ENCODE data around the gene PIMREG. TPM values are rescaled to one million over a fixed set of nuclear protein-coding genes. Genes with fewer than 3 reads are reported as not detected.

The PIMREG gene
- total and polyA plus RNA-seq, 2 experiments from 2014 or later: 3.9 to 11.8 TPM

GRCh38 chr17:6442775-6443174, 1.5 kb upstream of the PIMREG start:
- H3K9me3 ChIP-seq (ENCODE audit: low read depth): no peaks in the 10 kb centered on the region
- H3K27ac ChIP-seq: peak overlapping the region; percentile 85
- no peak for TF ChIP-seq CTCF (IDR thresholded peaks at IDR 0.05; ENCODE audit: poor library complexity)
- TF ChIP-seq EZH2phosphoT487 (IDR thresholded peaks at IDR 0.05; ENCODE audit: low read depth, severe bottlenecking, unreplicated experiment): no peak
- TF ChIP-seq EZH2 (IDR thresholded peaks at IDR 0.05; ENCODE audit: borderline replicate concordance): no peak
- peak overlapping the region; percentile 91 for H3K4me2 ChIP-seq
- H3K4me3 ChIP-seq: no peak overlapping the region
- no peaks in the 10 kb centered on the region for H3K9me2 ChIP-seq (replicated peaks; ENCODE audit: insufficient read depth)
- peak overlapping the region; percentile 87 for H2AFZ ChIP-seq
- no peak for DNase-seq (ENCODE audit: low spot score)
- no peaks in the 10 kb centered on the region for H3K79me2 ChIP-seq
- no peaks in the 10 kb centered on the region for H3K4me1 ChIP-seq (ENCODE audit: insufficient read depth)
- no peaks in the 10 kb centered on the region for H3K27me3 ChIP-seq
- H3K36me3 ChIP-seq (replicated peaks; ENCODE audit: insufficient read depth, low read depth): no peaks in the 10 kb centered on the region
- 65% methylated on average over 6 of the region's 6 CpGs for WGBS (ENCODE audit: low lambda C conversion rate, missing lambda C conversion rate)
- no peaks in the 10 kb centered on the region for H4K20me1 ChIP-seq (ENCODE audit: insufficient read depth, poor library complexity, severe bottlenecking)

GRCh38 chr17:6444571-6445335, 498 bp downstream of the PIMREG start:
- TF ChIP-seq EZH2phosphoT487 (IDR thresholded peaks at IDR 0.05; ENCODE audit: low read depth, severe bottlenecking, unreplicated experiment) (no peak), EZH2 (IDR thresholded peaks at IDR 0.05; ENCODE audit: borderline replicate concordance) (no peak), CTCF (IDR thresholded peaks at IDR 0.05; ENCODE audit: poor library complexity) (no peak)
- no peaks in the 10 kb centered on the region for H3K36me3 ChIP-seq (replicated peaks; ENCODE audit: insufficient read depth, low read depth)
- H3K4me2 ChIP-seq: peak overlapping the region; percentile 91
- H3K9me3 ChIP-seq (ENCODE audit: low read depth): no peaks in the 10 kb centered on the region
- H3K4me3 ChIP-seq: peak overlapping the region; percentile 47
- H4K20me1 ChIP-seq (ENCODE audit: insufficient read depth, poor library complexity, severe bottlenecking): no peaks in the 10 kb centered on the region
- WGBS (ENCODE audit: low lambda C conversion rate, missing lambda C conversion rate): 30% methylated on average over 32 of the region's 36 CpGs
- no peak for DNase-seq (ENCODE audit: low spot score)
- H3K27me3 ChIP-seq: no peaks in the 10 kb centered on the region
- no peaks in the 10 kb centered on the region for H3K9me2 ChIP-seq (replicated peaks; ENCODE audit: insufficient read depth)
- H3K79me2 ChIP-seq: no peaks in the 10 kb centered on the region
- H3K27ac ChIP-seq: no peak overlapping the region
- H2AFZ ChIP-seq: peak overlapping the region; percentile 47
- no peaks in the 10 kb centered on the region for H3K4me1 ChIP-seq (ENCODE audit: insufficient read depth)

GRCh38 chr17:6446516-6447100, 2.4 kb downstream of the PIMREG start:
- H3K4me3 ChIP-seq: no peak overlapping the region
- WGBS (ENCODE audit: low lambda C conversion rate, missing lambda C conversion rate): 90% methylated on average over 9 of the region's 9 CpGs
- no peaks in the 10 kb centered on the region for H3K9me2 ChIP-seq (replicated peaks; ENCODE audit: insufficient read depth)
- TF ChIP-seq EZH2phosphoT487 (IDR thresholded peaks at IDR 0.05; ENCODE audit: low read depth, severe bottlenecking, unreplicated experiment) (no peak), CTCF (IDR thresholded peaks at IDR 0.05; ENCODE audit: poor library complexity) (no peak), EZH2 (IDR thresholded peaks at IDR 0.05; ENCODE audit: borderline replicate concordance) (no peak)
- no peak overlapping the region for H2AFZ ChIP-seq
- no peak for DNase-seq (ENCODE audit: low spot score)
- H3K4me1 ChIP-seq (ENCODE audit: insufficient read depth): no peaks in the 10 kb centered on the region
- H3K79me2 ChIP-seq: no peaks in the 10 kb centered on the region
- no peak overlapping the region for H3K27ac ChIP-seq
- H3K27me3 ChIP-seq: no peaks in the 10 kb centered on the region
- H4K20me1 ChIP-seq (ENCODE audit: insufficient read depth, poor library complexity, severe bottlenecking): no peaks in the 10 kb centered on the region
- no peaks in the 10 kb centered on the region for H3K36me3 ChIP-seq (replicated peaks; ENCODE audit: insufficient read depth, low read depth)
- H3K9me3 ChIP-seq (ENCODE audit: low read depth): no peaks in the 10 kb centered on the region
- H3K4me2 ChIP-seq: no peak overlapping the region

All from hepatocyte (in vitro differentiated cells).